ENCODE results near the gene EME2. TPM values are rescaled to one million over a fixed set of nuclear protein-coding genes. Genes with fewer than 3 reads are reported as not detected.

Gene EME2
- total and polyA plus RNA-seq, 2 of the 13 experiments (the other 11 are each of a cell fraction or from before 2014, with no cell fraction given): 4.4 to 7.6 TPM

GRCh38 chr16:1781758-1782407 is 9.3 kb downstream of the EME2 start (continued):
- TF ChIP-seq ZBTB43 (CRISPR knock-in tag; conservative IDR thresholded peaks at IDR 0.05) (0 out of 2 replicates have a peak, but pooled peaks have one; percentile 17), MZF1 (CRISPR knock-in tag; IDR thresholded peaks at IDR 0.05; ENCODE audit: borderline replicate concordance) (no peak), MAFF (IDR thresholded peaks at IDR 0.05; ENCODE audit: low read depth, low read length) (no peak), HOXA9 (CRISPR knock-in tag; IDR thresholded peaks at IDR 0.05; ENCODE audit: borderline replicate concordance) (no peak), ZNF281 (CRISPR knock-in tag; IDR thresholded peaks at IDR 0.05; ENCODE audit: borderline replicate concordance) (no peak), ZXDC (CRISPR knock-in tag; IDR thresholded peaks at IDR 0.05) (0 out of 2 replicates have a peak, but pooled peaks have one; percentile 27), ZFX (CRISPR knock-in tag; IDR thresholded peaks at IDR 0.05; ENCODE audit: low read depth) (no peak), HNRNPL (IDR thresholded peaks at IDR 0.05; ENCODE audit: low read depth, low read length) (no peak), HINFP (CRISPR knock-in tag; IDR thresholded peaks at IDR 0.05; ENCODE audit: low read depth) (no peak), RBM22 (optimal IDR thresholded peaks at IDR 0.05; ENCODE audit: low read length) (peak; percentile 35), AKAP8 (CRISPR knock-in tag; IDR thresholded peaks at IDR 0.05) (no peak), ZBTB8A (CRISPR knock-in tag; IDR thresholded peaks at IDR 0.05; ENCODE audit: borderline replicate concordance, low read depth) (no peak), HOXA7 (CRISPR knock-in tag; IDR thresholded peaks at IDR 0.05) (no peak), AGO1 (IDR thresholded peaks at IDR 0.05; ENCODE audit: low read depth, low read length, poor library complexity, severe bottlenecking) (peak; percentile 73), PHF21A (CRISPR knock-in tag; IDR thresholded peaks at IDR 0.05) (no peak), KLF9 (CRISPR knock-in tag; IDR thresholded peaks at IDR 0.05; ENCODE audit: low read depth) (no peak), AGO2 (optimal IDR thresholded peaks at IDR 0.05; ENCODE audit: low read depth, low read length) (peak; percentile 91)

Measured in HepG2 (cell line).